Cardiac muscle cell (in vitro differentiated cells and primary cell): ENCODE data around the gene TSPOAP1. TPM values are rescaled to one million over a fixed set of nuclear protein-coding genes. Genes with fewer than 3 reads are reported as not detected.

Experiments
- DNase-seq, 2 donors: peaks; one replicate each; pipeline versions ENCODE4 v3.0.0 to v3.0.0-alpha.2; 2010 to 2017; ENCODE audit warnings: low read depth in 1 of 2, low spot score in 1 of 2
- H3K27ac ChIP-seq: fragments of 200-600 bp; sonication (generic); 2 replicates; pipeline ENCODE4 v1.5.1; 2016
- H3K27me3 ChIP-seq: fragments of 200-600 bp; sonication (generic); 2 replicates; pipeline ENCODE4 v1.6.0; 2016; ENCODE audit warnings: control low read depth
- H3K36me3 ChIP-seq: fragments of 200-600 bp; sonication (generic); 2 replicates; pipeline ENCODE4 v1.5.1; 2016; ENCODE audit warnings: control low read depth
- H3K4me1 ChIP-seq: fragments of 200-600 bp; sonication (generic); 2 replicates; pipeline ENCODE4 v1.8.1; 2017; ENCODE audit warnings: low read depth, mild to moderate bottlenecking, mixed run types
- H3K4me3 ChIP-seq: fragments of 200-600 bp; sonication (generic); 2 replicates; pipeline ENCODE4 v1.5.1; 2016; ENCODE audit warnings: mild to moderate bottlenecking
- H3K9me3 ChIP-seq: fragments of 200-600 bp; sonication (generic); 2 replicates; pipeline ENCODE4 v1.5.1; 2017; ENCODE audit warnings: low read depth, mild to moderate bottlenecking, control low read depth
- CTCF ChIP-seq: IDR thresholded peaks from 2 replicates; pipeline ENCODE4 v1.5.1; 2012; ENCODE audit warnings: low read depth, mild to moderate bottlenecking, low read length
- polyA plus RNA-seq: library from polyadenylated mRNA; unstranded; fragments of >200 nt; fragmentation: Nextera tagmentation; extraction: Ambion mirVana; gene quantifications from 2 replicates; pipeline ENCODE4 v1.2.1, GENCODE V29; 2016
- total RNA-seq: library from RNA; depleted of rRNA; stranded (reverse); fragments of >200 nt; gene quantifications from 2 replicates; pipeline ENCODE4 v1.2.3, GENCODE V29; 2016

TSPOAP1 gene
- total and polyA plus RNA-seq, 2 experiments from 2014 or later: 77.5 to 92.1 TPM

DNA sequence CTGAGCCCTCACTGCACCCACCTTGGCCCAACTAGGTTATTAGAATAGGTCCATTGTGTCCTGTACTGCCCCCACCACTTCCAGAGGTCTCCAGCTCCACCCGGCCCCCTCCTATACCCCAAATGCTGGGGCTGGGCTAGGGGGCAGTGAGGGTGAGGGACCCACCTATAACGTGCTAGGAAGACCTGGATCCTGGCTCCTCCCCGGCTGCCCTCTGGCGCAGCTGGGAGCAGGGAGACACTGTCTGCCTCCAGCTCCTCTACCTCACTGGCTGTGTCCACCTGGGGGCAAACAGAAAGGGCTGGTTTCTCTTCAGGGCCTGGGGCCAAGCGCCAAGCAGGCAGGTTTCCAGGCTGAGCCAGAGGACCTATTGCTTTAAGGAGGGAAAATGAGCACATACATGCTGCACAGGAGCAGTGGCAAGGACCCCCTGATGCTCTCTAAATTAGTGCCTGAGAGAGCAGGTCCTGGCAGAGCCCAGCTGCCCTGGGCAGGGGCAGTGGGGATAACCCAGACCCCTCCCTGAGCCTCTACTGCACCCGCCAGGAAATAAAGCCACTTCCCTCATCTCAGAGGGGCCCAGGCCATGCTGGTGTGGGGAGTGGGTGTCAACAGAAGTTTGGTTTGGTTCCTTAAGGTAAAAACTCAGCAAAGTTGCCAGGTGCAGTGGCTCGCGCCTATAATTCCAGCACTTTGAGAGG, 12.2 kb downstream of the TSPOAP1 start:
- no peak overlapping the region for H3K27ac ChIP-seq
- TF ChIP-seq CTCF: no peak
- DNase-seq: no peak
- H3K9me3 ChIP-seq: no peaks in the 10 kb centered on the region
- no peaks in the 10 kb centered on the region for H3K4me1 ChIP-seq
- no peak overlapping the region for H3K4me3 ChIP-seq
- H3K27me3 ChIP-seq: no peaks in the 10 kb centered on the region
- no peaks in the 10 kb centered on the region for H3K36me3 ChIP-seq

DNA sequence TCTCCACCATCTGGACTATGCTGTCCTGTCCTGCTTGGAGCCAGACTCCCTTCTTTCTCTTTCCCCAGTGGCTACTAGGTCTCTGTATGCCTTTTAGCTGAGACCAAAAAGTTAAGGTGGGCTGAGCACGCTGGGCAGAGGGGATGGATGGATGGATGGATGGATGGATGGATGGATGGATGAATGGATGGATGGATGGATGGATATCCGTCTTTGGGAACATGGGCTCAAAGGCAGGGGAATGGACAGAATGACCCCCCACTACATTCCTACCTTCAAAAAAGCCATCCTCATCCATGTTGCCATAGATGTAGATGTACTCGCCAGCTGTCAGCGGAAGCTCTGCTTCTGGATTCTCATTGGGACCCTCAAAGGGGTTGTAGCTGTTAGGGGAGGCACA, 12.8 kb downstream of the TSPOAP1 start:
- TF ChIP-seq CTCF: no peak
- Histone ChIP-seq H3K9me3 (no peaks in the 10 kb centered on the region), H3K27me3 (no peaks in the 10 kb centered on the region), H3K36me3 (no peaks in the 10 kb centered on the region), H3K4me3 (no peak overlapping the region), H3K27ac (no peak overlapping the region), H3K4me1 (no peaks in the 10 kb centered on the region)
- DNase-seq: no peak

- Histone ChIP-seq H3K4me3 (no peak overlapping the region), H3K27ac (no peak overlapping the region), H3K4me1 (no peaks in the 10 kb centered on the region), H3K36me3 (no peaks in the 10 kb centered on the region), H3K9me3 (no peaks in the 10 kb centered on the region), H3K27me3 (no peaks in the 10 kb centered on the region)
- TF ChIP-seq CTCF: no peak
- DNase-seq: no peak
Measured at GRCh38 chr17:58315281-58315711, 13.3 kb downstream of the TSPOAP1 start.

DNA sequence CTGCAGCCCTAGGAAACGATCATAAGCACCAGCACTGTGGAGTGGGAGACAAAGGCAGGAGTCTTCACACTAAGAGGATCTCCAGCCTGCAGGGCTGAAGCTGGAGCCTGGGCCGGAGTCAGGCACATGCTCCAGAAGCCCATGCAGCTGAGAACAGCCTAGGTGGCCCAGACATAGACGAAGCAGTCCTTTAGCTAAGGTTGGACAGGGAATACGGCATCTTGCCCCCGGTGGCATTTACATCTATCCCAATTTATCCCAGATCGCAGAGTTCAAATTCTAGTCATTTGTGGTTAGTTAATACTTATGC, 13.9 kb downstream of the TSPOAP1 start:
- Histone ChIP-seq H3K9me3 (no peaks in the 10 kb centered on the region), H3K4me1 (no peaks in the 10 kb centered on the region), H3K27ac (no peak overlapping the region), H3K27me3 (no peaks in the 10 kb centered on the region), H3K4me3 (no peak overlapping the region), H3K36me3 (no peaks in the 10 kb centered on the region)
- TF ChIP-seq CTCF: no peak
- no peak for DNase-seq

DNA sequence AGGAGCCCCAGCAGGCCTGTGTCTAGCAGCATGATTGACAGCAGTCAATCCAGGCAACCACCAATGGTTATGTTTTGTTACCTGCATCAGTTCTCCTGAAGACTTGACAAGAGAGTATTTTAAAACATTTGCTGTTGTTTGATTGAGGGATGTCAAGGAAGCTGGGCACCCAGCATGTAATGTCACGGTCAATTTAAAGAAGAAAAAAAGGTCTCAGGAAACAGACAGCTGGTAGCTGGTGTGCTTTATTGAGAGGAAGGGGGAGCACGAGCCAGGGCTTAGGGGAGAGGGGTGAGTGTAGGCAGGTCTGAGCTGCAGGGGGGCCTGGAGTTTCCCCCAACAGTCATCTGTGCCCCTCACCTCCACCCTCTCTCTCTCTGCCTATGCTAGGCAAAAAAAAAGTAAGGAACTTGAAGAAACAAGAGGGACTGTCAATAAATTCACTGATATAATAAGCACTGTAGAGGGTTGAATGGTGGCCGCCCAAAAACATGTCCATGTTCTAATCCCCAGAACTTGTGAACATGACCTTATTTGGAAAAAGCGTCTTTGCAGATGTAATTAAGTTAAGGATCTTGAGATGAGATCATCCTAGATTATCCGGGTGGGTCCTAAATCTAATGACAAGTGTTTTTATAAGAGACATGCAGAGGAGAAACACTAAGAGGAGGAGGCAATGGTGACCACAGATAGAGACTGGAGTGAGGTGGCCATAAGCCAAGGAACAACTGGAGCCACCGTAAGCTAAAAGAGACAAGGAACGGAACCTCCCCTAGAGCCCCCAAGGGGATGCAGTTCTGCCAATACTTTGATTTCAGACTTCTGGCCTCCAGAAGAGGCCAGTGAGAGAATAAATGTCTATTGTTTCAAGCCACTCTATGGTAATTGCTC, 14.5 kb downstream of the TSPOAP1 start:
- H3K27me3 ChIP-seq: no peaks in the 10 kb centered on the region
- H3K4me1 ChIP-seq: no peaks in the 10 kb centered on the region
- H3K4me3 ChIP-seq: no peak overlapping the region
- H3K36me3 ChIP-seq: no peaks in the 10 kb centered on the region
- no peak for TF ChIP-seq CTCF
- H3K9me3 ChIP-seq: no peaks in the 10 kb centered on the region
- no peak overlapping the region for H3K27ac ChIP-seq
- DNase-seq: no peak
